GM18505 (cell line): ENCODE measurements around the gene HHAT.

Source experiments
- ATAC-seq: cut with Tn5 transposase; IDR thresholded peaks from one replicate; pipeline ENCODE4 v1.9.1; 2021; ENCODE audit not compliant: unreplicated experiment
- POLR2A ChIP-seq: IDR thresholded peaks from 4 replicates; pipeline ENCODE4 v1.6.1; 2011; ENCODE audit warnings: borderline replicate concordance; ENCODE audit not compliant: insufficient read depth, insufficient read length; ENCODE audit errors: extremely low read depth

HHAT gene

DNA sequence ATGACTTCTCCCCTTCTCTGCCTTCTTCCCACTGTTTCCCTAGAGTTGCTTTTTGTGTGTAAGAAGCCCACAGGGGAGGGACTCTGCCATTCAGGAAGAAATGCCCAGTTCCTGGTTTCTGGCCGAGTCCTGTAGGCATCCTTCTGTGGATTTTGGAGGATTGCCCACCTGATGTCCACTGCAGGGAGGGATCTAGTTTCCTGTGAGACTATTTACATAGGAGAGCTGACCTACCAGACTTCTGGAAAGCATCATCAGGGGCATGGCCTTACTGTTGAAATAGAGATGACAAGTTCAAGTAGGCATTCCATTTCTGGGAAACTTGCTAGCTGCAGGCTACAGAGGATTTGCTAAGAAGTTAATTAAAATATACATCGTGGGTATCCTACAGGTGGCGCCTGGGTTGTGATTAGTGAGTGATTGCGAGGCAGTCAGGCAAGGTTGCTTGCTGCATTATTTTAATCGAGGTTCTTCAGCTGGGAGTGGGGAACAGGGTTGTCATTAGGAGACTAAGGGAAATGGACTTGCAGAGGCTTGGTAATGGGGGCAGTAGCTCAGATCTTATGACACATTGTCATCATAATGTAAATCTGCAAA lies 148.7 kb downstream of the HHAT start:
- no peak for ATAC-seq
- no peak for TF ChIP-seq POLR2A

DNA sequence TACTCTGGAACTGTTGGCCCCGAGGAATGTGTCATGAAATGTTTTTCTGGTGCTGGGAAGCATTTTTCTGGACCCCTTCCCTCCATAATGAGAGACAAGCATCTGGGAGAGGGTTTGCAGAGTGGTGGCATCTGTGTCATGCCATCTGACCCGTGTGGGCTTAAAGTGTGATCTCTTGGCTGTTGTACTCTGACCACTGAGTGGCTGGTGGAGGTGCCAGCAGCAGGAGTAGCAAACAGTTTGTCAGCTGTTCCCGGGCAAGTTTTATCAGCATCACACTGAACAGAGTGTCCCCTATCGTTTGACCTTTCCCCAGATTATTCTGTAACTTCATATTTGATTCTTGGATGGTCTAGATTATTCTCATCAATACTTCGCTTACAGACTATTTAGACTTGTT lies 150.1 kb downstream of the HHAT start:
- ATAC-seq = no peak
- no peak for TF ChIP-seq POLR2A

DNA sequence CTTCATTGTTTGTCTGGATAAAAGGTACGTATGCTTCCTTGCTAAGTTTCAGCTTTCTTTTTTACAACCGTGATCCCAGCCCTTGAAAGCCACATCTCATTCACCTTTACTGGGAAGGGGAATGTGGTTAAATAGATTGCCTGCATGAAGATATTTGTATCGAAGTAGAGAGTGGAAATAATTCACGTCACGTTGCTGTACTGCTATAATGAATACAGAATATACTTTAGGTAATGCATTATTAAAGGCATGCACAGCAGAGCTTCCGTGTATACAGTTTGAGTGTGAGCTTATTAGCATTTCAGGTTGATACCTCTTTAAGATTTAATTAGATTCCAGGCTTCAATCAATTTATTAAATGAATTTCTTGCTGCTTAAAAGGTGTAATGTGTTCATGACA lies 153.8 kb downstream of the HHAT start:
- TF ChIP-seq POLR2A = no peak
- no peak for ATAC-seq

DNA sequence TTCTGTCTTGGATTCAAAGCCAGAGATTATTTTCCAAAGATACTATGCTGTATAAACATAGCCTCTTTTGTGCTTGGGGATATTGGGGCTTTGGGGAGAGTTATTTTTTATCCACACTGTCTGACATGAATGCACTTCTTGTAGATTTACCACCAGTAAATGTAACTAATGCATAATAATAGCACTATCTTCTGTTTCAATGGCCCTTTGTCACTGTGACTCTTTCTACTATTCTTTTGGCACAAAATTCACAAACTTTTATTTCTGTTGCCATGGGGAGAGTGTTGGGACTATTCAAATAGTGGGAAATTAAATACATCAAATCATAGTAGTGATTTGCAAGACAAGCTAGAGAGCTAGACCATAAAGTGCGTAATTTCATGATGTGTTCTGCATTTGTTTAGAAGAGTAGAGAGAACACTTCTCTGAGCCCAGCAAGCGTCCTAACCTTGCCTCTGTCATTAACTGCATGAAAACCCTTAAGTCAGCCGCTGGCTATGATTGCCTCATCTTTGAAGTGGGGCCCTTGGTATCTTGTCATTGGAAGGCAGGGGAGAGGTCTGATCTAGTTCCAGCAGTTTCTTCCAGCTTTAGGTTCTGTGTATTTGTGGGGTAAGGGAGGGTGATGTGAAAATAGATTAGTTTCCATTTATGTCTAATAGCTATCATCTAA lies 154.4 kb downstream of the HHAT start:
- no peak for TF ChIP-seq POLR2A
- ATAC-seq = no peak

DNA sequence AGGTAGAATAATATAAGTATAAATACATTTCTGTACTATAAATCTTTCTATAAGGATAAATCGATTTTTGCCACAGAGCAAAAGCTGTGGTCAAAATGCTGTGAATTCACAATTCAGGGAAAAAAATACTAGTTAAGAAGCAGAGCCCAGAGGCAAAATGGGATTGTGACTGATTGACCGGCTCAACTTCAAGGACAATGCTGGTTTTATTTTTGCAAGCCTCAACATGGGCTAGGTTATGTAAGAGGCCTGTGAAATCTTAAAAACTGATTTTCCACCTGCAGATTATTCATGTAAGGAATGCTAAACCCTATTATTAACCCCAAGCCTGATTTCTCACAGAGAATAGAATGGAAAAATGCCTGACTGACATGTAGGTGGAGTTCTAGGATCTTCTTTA lies 155.1 kb downstream of the HHAT start:
- no peak for TF ChIP-seq POLR2A
- no peak for ATAC-seq

DNA sequence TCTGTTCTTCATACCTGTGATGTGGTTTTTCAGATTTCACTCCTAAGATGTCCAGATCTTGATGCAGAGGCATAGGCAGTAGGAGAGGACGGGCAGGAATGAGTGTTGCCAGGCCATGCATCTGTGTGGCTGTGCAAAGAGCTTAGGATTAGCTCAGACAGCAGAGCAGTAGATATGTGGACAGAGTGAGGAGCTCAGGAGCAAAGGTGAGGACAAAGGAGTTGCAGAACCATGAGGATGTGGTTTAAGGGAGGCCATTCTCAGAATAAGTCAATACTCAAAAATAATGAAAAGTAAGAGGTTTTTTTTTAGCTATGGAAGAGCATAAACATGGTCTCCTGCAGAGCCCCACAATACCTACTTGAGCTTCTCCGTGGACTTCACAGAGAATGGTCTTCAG lies 158.3 kb downstream of the HHAT start:
- TF ChIP-seq POLR2A = no peak
- ATAC-seq = no peak

DNA sequence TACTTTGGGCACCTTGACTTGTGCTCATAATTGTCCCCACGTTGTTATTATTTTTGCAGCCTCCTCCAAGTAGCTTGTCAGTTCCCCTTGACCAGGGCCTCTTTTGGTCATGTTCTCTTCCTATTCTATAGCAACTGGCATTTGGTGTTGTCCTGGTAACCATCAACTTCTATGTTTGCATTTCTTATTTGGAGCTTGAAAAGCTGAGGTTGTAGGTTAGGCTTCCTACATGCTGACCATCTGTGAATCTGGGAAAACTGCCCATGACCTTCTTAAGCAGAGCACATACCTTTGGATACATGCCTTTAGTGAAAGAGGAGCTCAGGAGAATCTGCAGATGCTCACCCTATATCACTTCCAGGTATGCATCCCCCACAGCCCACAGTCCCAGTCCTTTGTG lies 160.8 kb downstream of the HHAT start:
- ATAC-seq = no peak

DNA sequence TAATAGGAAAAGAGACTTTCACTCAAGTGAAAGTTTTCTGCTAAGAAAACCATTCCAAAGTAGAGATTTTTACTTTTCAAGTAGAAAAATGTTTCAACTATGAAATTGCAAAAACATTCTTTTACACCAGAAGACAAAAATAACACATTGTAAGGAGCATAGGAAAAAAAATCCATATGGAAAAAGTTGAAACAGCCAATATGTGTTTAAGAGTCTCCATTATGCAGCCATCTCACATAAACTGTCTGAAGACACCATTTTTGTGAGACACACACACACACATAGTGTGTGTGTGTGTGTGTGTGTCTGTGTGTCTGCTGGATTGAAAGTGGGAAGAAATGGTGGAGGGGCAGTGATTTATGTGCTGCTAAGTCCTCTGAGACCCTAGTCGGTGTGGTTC lies 162.1 kb downstream of the HHAT start:
- ATAC-seq = no peak
- TF ChIP-seq POLR2A = no peak

More for the DNA sequence above, 160.8 kb downstream of the HHAT start:
- no peak for TF ChIP-seq POLR2A

DNA sequence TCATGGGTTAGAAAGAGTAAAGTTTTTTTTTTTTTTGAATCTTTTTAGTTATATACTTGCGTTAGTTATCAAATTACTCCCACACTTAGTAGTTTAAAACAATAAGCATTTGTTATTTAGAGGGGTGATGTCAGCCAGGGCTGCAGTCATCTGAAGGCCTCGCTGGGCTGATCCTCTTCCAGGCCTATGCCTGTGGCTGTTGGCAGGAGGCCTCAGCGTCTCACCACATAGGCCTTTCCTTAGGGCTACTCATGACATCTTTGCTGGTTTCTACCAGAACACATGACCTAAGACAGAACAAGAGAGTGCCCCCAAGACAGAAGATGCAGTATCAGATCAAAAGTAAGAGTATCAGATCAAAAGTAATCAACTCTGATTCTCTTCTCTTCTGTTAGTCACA lies 167.4 kb downstream of the HHAT start:
- TF ChIP-seq POLR2A = no peak
- no peak for ATAC-seq

DNA sequence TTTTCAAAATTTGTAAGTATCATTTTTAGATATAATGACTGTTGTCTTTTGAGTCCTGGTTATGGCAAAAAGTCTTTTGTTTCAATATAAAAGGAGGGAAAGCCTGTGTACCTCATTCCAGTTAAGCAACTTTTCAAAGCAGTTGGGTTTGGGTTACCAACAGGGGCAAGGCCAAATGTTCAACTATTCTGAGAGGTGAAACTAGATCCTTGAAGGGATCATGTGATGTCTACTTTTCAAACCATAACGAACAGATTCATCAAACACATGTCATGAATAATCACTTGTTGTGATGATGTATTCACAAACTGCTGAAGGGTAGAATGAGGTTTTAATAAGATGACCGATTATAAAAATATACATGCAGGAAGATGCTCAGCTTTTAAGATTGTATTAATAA lies 171.3 kb downstream of the HHAT start:
- no peak for ATAC-seq
- no peak for TF ChIP-seq POLR2A

DNA sequence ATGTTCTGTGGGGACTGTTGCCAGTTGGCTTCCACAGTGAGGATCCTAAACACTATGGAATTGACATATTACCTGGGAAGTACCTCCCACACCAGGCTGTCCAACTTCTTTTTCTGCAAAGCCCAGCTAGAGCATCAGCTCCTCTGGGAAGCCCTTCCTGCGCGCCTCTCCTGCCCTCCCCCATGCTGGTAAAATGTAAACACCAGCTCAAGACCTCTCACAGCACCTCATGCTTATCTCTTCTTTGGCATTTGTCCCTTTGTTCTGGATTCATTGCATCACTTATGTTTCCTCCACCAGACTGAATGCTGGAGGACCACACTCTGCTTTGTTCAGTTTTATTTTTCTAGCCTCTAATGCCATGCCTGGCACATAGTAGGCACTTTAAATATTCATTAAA lies 172.1 kb downstream of the HHAT start:
- ATAC-seq = no peak
- TF ChIP-seq POLR2A = no peak

DNA sequence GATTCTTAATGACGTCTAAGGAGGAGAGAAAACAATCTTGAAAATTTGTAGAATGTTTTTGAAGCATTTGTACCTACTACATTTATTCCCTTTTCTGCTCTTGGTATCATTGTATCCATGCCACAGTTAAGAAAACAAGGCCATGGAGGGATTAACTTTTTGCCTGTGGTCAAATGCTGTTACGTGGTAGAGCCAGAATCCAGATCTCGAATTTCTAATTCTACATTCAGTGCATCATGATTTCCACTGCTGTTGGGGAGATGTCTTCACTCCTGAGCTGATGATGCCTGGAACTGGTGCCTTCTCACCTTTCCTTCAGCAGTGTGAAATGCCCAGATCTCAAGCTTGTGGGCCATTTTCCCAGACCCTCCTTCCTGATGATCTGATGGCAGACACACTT lies 175.6 kb downstream of the HHAT start:
- no peak for TF ChIP-seq POLR2A
- no peak for ATAC-seq

DNA sequence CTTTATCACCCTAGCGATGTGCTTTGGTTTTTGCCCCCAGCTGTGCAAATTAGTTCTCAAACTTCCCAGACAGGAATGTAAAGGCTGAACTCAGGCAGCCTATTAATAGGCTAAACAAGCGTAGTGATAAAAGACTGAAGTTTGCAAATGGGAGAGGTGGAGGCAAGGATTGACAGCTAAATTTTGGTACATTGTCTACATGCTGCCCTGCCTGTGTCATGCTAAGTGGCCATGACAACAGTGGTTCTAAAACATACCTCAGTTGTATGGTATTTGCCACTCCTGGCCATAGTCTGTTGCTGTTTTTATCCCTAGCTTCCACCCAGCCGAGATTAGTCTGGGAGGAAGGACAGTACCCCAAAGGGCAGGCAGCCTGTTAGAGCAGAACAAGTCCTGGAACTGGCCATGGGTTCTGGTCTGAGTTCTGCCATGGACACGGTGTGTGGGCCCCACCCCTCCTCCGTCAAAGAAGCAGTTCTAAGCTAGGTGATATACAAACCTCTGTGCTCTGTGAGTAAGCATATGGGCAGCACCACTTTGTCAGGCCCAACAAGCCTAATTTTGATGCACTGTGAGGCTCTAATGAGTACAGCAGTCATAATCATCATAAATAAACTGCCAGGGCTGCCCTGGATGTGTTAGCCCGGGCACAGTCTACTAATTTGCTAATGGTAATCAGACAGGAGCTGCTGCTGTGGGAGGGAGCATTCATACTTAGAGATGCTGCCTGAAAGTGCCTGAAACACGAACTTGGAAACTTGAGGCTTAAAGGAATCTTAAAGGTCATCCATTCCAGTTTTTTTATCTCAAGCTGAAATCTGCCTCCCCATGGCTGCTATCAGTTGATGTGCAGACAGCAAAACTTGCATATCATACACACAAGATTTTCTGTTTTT lies 177.1 kb downstream of the HHAT start:
- no peak for TF ChIP-seq POLR2A
- ATAC-seq = no peak

DNA sequence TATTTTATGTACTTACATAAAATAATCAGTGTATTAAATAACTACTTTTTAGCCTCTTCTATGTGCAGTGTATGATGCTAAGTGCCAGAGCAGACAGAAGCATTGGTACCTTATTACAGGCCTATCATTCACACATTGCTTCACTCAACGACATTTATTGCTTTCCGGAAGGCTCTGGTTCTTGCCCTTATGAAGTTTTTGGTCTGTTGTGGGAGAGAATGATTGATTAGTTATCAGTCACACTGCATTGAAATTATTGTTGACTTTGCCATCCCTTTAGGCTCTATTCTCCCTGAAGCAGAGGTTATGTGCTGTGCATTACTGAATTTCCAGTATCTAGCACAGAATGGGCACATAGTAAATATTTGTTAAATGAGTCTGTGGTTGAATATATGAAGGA lies 178.0 kb downstream of the HHAT start:
- ATAC-seq = no peak
- no peak for TF ChIP-seq POLR2A
